IMR-90 (cell line): ENCODE measurements around the gene JAKMIP2. TPM values are rescaled to one million over a fixed set of nuclear protein-coding genes. Genes with fewer than 3 reads are reported as not detected.

ENCODE experiments used
- ATAC-seq: fragments of 200-7000 bp; cut with Tn5 transposase; 2 replicates; pipeline ENCODE4 v1.9.1; 2020; ENCODE audit warnings: low read depth, mild to moderate bottlenecking, moderate library complexity
- BruUV-seq: library from RNA; stranded (reverse); fragments of 400-500 nt; replicated peaks from 2 replicates; lab custom pipeline; 2021; lab: Mats Ljungman, UMichigan
- CTCF ChIA-PET: fragments of 300-600 bp; formaldehyde crosslinking; extraction: SDS; loops from one replicate; lab custom pipeline; 2021; ENCODE audit warnings: antibody characterized with exemption; lab: Yijun Ruan, JAX
- POLR2A ChIA-PET: fragments of 300-600 bp; sonication (Branson Sonifier 250); formaldehyde crosslinking; loops from one replicate; lab custom pipeline; 2022; ENCODE audit warnings: antibody characterized with exemption; ENCODE audit not compliant: unreplicated experiment; lab: Charles Lee
- DNase-seq: peaks from one replicate; pipeline ENCODE4 v3.0.0; 2013
- H2AFZ ChIP-seq: replicated peaks from 2 replicates; pipeline ENCODE3; 2013; ENCODE audit warnings: low read length, mild to moderate bottlenecking; ENCODE audit not compliant: poor library complexity
- H2AK5ac ChIP-seq: 2 replicates; pipeline ENCODE4 v1.6.1; 2013; ENCODE audit warnings: low read depth, low read length, inconsistent platforms
- H2AK9ac ChIP-seq: replicated peaks from 2 replicates; pipeline ENCODE3; 2013; ENCODE audit warnings: mild to moderate bottlenecking, low read depth, low read length, moderate library complexity; ENCODE audit not compliant: poor library complexity
- H2BK120ac ChIP-seq: 2 replicates; pipeline ENCODE4 v1.6.1; 2013; ENCODE audit warnings: low read depth, low read length, inconsistent platforms
- H2BK15ac ChIP-seq: 3 replicates; pipeline ENCODE4 v1.6.1; 2013; ENCODE audit warnings: low read depth, low read length, inconsistent platforms
- H2BK20ac ChIP-seq: 2 replicates; pipeline ENCODE4 v1.6.1; 2013; ENCODE audit warnings: low read depth, mild to moderate bottlenecking, inconsistent platforms, low read length, moderate library complexity
- H2BK5ac ChIP-seq: 2 replicates; pipeline ENCODE4 v1.6.1; 2013; ENCODE audit warnings: mild to moderate bottlenecking, low read depth, low read length, inconsistent platforms; ENCODE audit not compliant: poor library complexity, severe bottlenecking
- H3K14ac ChIP-seq: replicated peaks from 2 replicates; pipeline ENCODE4 v1.6.1; 2013; ENCODE audit warnings: low read depth, low read length, inconsistent platforms
- H3K18ac ChIP-seq: 2 replicates; pipeline ENCODE4 v1.6.1; 2013; ENCODE audit warnings: low read depth, low read length, control low read depth
- H3K23ac ChIP-seq: 2 replicates; pipeline ENCODE4 v1.6.1; 2013; ENCODE audit warnings: low read depth, low read length, inconsistent platforms
- H3K27ac ChIP-seq: 2 replicates; pipeline ENCODE4 v1.5.1; 2013; ENCODE audit warnings: mild to moderate bottlenecking, control low read depth, low read length; ENCODE audit not compliant: insufficient read depth
- H3K27me3 ChIP-seq: 2 replicates; pipeline ENCODE4 v1.6.1; 2013; ENCODE audit warnings: low read length; ENCODE audit not compliant: control insufficient read depth, insufficient read depth
- H3K36me3 ChIP-seq: 2 replicates; pipeline ENCODE4 v1.6.1; 2013; ENCODE audit warnings: low read length, mixed read lengths; ENCODE audit not compliant: control insufficient read depth, insufficient read depth
- H3K4ac ChIP-seq: 2 replicates; pipeline ENCODE4 v1.6.1; 2013; ENCODE audit warnings: low read depth, low read length, inconsistent platforms
- H3K4me1 ChIP-seq: 2 replicates; pipeline ENCODE4 v1.6.1; 2013; ENCODE audit warnings: low read length, mixed read lengths; ENCODE audit not compliant: control insufficient read depth, insufficient read depth
- H3K4me2 ChIP-seq: 2 replicates; pipeline ENCODE4 v1.6.1; 2013; ENCODE audit warnings: low read depth, mild to moderate bottlenecking, control low read depth, low read length, moderate library complexity
- H3K4me3 ChIP-seq: 2 replicates; pipeline ENCODE4 v1.5.1; 2013; ENCODE audit warnings: low read depth, mild to moderate bottlenecking, control low read depth, low read length, moderate library complexity; ENCODE audit not compliant: insufficient read depth
- H3K56ac ChIP-seq: 2 replicates; pipeline ENCODE4 v1.6.1; 2013; ENCODE audit warnings: low read length, inconsistent platforms; ENCODE audit not compliant: insufficient read depth; ENCODE audit errors: extremely low read depth
- H3K79me1 ChIP-seq, 2 experiments: 2 replicates each; pipeline ENCODE4 v1.6.1; 2013; ENCODE audit warnings: low read length in 2 of 2, inconsistent platforms in 1 of 2, low read depth in 1 of 2
- H3K9ac ChIP-seq: 2 replicates; pipeline ENCODE4 v1.6.1; 2013; ENCODE audit warnings: low read depth, low read length, control low read depth
- H3K9me1 ChIP-seq: 2 replicates; pipeline ENCODE4 v1.6.1; 2013; ENCODE audit warnings: low read length, inconsistent platforms; ENCODE audit not compliant: insufficient read depth
- H3K9me3 ChIP-seq: 2 replicates; pipeline ENCODE4 v1.6.1; 2013; ENCODE audit warnings: low read length; ENCODE audit not compliant: control insufficient read depth, insufficient read depth
- H4K20me1 ChIP-seq: 2 replicates; pipeline ENCODE4 v1.6.1; 2013; ENCODE audit warnings: low read length, inconsistent platforms; ENCODE audit not compliant: insufficient read depth
- H4K5ac ChIP-seq: 2 replicates; pipeline ENCODE4 v1.6.1; 2013; ENCODE audit warnings: mild to moderate bottlenecking, low read depth, low read length, control low read depth
- H4K8ac ChIP-seq, 2 experiments: 2 replicates each; pipeline ENCODE4 v1.6.1; 2013; ENCODE audit warnings: low read depth in 2 of 2, low read length in 2 of 2, control low read depth in 1 of 2, inconsistent platforms in 1 of 2
- H4K91ac ChIP-seq: 2 replicates; pipeline ENCODE4 v1.6.1; 2013; ENCODE audit warnings: low read depth, low read length, inconsistent platforms; ENCODE audit not compliant: insufficient read depth
- CEBPB ChIP-seq: IDR thresholded peaks from 2 replicates; pipeline ENCODE4 v1.6.1; 2012; ENCODE audit warnings: low read depth, low read length, improper control_type of control experiment
- CHD1 ChIP-seq: IDR thresholded peaks from 2 replicates; pipeline ENCODE4 v1.6.1; 2012; ENCODE audit warnings: low read depth, low read length, improper control_type of control experiment
- FOS ChIP-seq: fragments of 150-350 bp; IDR thresholded peaks from 2 replicates; pipeline ENCODE4 v1.6.1; 2016; ENCODE audit warnings: low read depth, low read length
- NFE2L2 ChIP-seq: fragments of 150-350 bp; IDR thresholded peaks from 2 replicates; pipeline ENCODE4 v1.6.1; 2016; ENCODE audit warnings: low read depth, mild to moderate bottlenecking, low read length
- RFX5 ChIP-seq: IDR thresholded peaks from 2 replicates; pipeline ENCODE4 v1.8.0; 2012; ENCODE audit warnings: low read depth, mild to moderate bottlenecking, low read length, moderate library complexity
- whole genome bisulfite sequencing, 2 experiments: methylation state at CpG; one replicate each; pipeline versions ENCODE4 v1.1.5 to v1.1.7; 2013; ENCODE audit warnings: missing lambda C conversion rate in 2 of 2; ENCODE audit not compliant: insufficient read length in 1 of 2; ENCODE audit errors: extremely low coverage in 2 of 2; 5-methylcytosine and 5-hydroxymethylcytosine counted together
- dilution Hi-C: fragments of 300-500 bp; cut with HindIII; formaldehyde crosslinking; loops from one replicate; pipeline ENCODE4 v1.14.3; 2018; ENCODE audit warnings: low sequenced_read_pairs; ENCODE audit not compliant: unreplicated experiment
- in situ Hi-C: fragments of 300-500 bp; cut with MboI; formaldehyde crosslinking; loops from 3 replicates; pipeline ENCODE4 v1.14.3; 2019; ENCODE audit warnings: low sequenced_read_pairs, inconsistent platforms, mixed read lengths
- intact Hi-C: fragments of 100-400 bp; cut with micrococcal nuclease; formaldehyde crosslinking; loops from 2 replicates; pipeline ENCODE4 v1.10.0; 2022
- polyA plus RNA-seq, 3 experiments: library from polyadenylated mRNA; depleted of rRNA; stranded (reverse); fragments of >200 nt; gene quantifications; 2 replicates each; pipeline ENCODE4 v1.2.3, GENCODE V29; 2012; ENCODE audit warnings: low replicate concordance in 1 of 3
- total RNA-seq: library from RNA; depleted of rRNA; stranded (reverse); fragments of >200 nt; gene quantifications from 2 replicates; pipeline ENCODE4 v1.2.3, GENCODE V29; 2012
- TF ChIP-seq, protein P1 (sequence below): fragments of 150-350 bp; IDR thresholded peaks from 2 replicates; pipeline ENCODE4 v1.6.1; 2017; ENCODE audit warnings: mild to moderate bottlenecking, antibody characterized with exemption, low read length, low read depth

JAKMIP2 gene
- total and polyA plus RNA-seq, 2 of the 4 experiments (the other 2 are of a cell fraction) = under 0.01 TPM; not detected in 1

DNA sequence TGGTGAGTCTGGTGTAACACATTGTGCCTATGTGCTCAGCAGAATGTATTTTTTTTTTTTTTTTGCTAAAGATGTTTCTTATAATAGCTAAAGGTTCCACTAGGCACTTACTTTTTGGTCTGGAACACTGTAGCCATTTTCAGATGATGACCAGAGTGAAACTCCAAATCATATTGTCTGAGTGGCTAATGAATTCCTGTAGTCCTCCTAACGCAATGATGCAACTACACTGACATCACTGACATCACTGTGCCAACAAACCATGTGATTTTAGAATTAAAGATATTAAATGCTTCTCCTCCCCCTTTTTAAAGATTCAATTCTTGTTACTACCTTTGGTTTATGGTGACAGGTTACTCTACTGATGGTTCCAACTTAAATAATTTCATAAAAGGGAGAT, 28.8 kb downstream of the JAKMIP2 start:
- H4K20me1 ChIP-seq = no peaks in the 10 kb centered on the region
- ATAC-seq (no peak), DNase-seq (no peak)
- dilution Hi-C loops = no loop called here
- H3K36me3 ChIP-seq = no peaks in the 10 kb centered on the region
- ChIA-PET POLR2A (no interaction called here), CTCF (no interaction called here)
- intact Hi-C loops = no loop called here
- no peak overlapping the region for H2BK120ac ChIP-seq
- H2BK15ac ChIP-seq = no peak overlapping the region
- H4K91ac ChIP-seq = no peak overlapping the region
- BruUV-seq = no TSS peak
- H3K4me1 ChIP-seq = no peaks in the 10 kb centered on the region
- H4K5ac ChIP-seq = no peak overlapping the region
- no peaks in the 10 kb centered on the region for H3K9me3 ChIP-seq
- no peak overlapping the region for H3K4ac ChIP-seq
- no peak overlapping the region for H4K8ac ChIP-seq
- H3K27me3 ChIP-seq = no peaks in the 10 kb centered on the region
- no peak overlapping the region for H3K4me3 ChIP-seq
- no peak overlapping the region for H3K18ac ChIP-seq
- H3K56ac ChIP-seq = no peak overlapping the region
- no peak overlapping the region for H3K14ac ChIP-seq
- H3K4me2 ChIP-seq = no peak overlapping the region
- no peak overlapping the region for H3K27ac ChIP-seq
- TF ChIP-seq NFE2L2 (no peak), FOS (no peak), CHD1 (no peak), RFX5 (no peak), CEBPB (0 out of 2 replicates have a peak, but pooled peaks have one; percentile 11)
- TF ChIP-seq, protein P1, sequence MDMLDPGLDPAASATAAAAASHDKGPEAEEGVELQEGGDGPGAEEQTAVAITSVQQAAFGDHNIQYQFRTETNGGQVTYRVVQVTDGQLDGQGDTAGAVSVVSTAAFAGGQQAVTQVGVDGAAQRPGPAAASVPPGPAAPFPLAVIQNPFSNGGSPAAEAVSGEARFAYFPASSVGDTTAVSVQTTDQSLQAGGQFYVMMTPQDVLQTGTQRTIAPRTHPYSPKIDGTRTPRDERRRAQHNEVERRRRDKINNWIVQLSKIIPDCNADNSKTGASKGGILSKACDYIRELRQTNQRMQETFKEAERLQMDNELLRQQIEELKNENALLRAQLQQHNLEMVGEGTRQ = no peak
- in situ Hi-C loops = no loop called here
- no CpG with 5 or more reads among the region's 1 CpG for WGBS, 2 experiments
- no peak overlapping the region for H2AK5ac ChIP-seq
- no peak overlapping the region for H3K9ac ChIP-seq
- no peak overlapping the region for H2AFZ ChIP-seq
- H2BK5ac ChIP-seq = no peak overlapping the region
- no peak overlapping the region for H3K23ac ChIP-seq
- no peak overlapping the region for H2BK20ac ChIP-seq
- no peaks in the 10 kb centered on the region for H3K9me1 ChIP-seq
- no peak overlapping the region for H2AK9ac ChIP-seq
- no peaks in the 10 kb centered on the region for H3K79me1 ChIP-seq
